LoVo (cell line): ENCODE data around the gene HASPIN.
A peak's percentile ranks its signal among the peaks of the same experiment; 100 is the strongest.

Experiments
- DNase-seq: peaks from one replicate; pipeline ENCODE4 v3.0.0-alpha.2; 2016; ENCODE audit warnings: low spot score

HASPIN gene

DNA sequence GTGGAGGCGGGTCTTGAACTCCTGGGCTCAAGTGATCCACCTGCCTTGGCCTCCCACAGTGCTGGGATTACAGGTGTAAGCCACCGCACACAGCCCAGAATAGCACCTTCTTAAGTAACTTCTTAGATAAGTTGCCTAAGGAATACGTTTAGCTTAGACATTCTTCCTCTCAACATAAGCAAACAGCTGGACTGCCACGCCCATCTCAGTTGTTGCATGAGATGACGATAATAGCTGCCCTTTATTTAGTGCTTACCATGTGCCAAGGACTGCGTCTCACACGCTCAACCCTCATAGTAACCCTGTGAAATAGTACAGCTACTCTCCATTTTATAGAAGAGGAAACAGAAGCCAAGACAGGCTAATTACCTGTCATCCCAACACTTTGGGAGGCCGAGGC lies 11.8 kb downstream of the HASPIN start:
- no peak for DNase-seq

DNA sequence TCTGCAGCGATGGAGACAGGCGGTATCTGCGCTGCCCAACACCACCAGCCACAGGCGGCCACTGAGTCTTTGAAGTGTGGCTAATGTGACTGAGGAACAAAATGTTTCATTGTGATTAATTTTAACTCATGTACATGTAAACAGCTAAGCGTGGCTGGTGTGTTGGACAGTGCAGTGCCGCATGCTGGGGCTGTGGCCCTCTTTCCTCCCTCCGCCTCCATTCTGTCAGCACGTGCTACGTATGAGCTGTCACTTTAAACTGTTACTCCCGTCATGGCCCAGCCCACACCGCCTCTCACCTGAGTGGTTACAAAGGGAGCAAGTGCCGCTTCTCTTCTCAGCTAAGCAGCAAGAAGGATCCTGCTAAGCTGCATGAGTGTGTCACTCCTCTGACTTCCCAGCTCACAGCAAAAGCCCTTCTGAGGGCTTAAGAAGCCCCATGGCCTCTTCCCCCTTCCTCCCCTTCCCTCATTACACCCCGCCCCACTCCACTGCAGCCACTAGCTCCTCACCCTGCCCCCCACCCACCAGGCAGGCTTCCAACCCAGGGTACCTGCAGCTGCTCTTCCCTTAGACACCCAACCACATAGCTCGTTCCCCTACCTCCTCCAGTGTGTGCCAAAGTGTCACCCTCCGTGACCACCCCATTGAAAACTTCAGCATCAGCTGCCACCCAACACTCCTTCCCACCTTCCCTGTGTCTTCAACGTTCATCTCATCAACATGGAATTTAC lies 15.0 kb downstream of the HASPIN start:
- DNase-seq: no peak

DNA sequence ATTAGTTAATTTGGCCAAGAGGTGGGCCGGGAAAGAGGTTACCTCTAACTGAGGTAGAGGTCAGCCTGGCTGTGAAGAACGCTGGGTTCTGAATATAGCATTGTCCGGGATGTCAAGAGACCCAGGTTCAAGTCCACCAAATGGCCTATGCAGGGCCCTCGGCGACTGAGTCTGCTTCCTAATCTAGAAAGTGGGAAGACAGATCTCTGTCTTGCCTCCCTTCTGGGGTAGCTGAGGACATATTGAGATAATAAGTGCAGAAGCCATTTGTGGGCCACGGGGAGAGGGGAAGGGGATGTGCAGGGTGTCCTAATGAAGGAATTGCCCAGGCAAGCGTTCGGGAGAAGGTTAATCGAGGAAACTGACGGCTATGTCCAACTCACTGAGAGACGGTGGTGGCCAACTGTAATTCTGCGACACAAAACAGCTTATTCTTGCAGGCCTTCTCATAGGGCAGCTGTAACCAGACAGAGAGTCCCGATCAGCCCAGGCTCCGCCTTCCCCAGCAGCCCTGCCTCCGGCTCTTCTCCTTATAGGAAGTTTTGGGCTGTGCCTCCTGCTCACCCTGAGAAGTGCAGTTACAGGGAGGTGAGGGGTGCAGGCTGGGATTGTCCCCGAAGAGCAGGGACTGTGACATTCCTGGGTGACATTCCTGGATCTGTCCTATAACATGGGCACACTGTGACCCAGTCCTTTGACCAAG lies 15.9 kb downstream of the HASPIN start:
- no peak for DNase-seq

GRCh38 chr17:3740611-3741073 lies 16.9 kb downstream of the HASPIN start:
- no peak for DNase-seq

DNA sequence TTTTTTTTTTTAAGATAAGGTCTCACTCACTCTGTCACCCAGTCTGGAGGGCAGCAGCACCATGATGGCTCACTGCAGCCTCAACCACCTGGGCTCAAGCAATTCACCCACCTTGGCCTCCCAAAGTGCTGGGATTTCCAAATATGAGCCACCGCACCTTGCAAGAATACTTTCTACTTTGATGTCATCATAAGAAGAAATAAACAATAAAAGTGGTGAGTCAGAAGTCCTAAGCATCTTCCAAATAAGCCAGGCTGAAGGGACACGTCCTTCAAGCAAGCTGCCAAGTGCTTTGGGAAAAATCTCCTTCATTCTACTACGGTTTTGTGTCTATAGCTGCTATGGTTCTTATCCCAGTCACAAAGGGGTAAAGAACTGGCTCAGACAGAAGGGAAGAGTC lies 20.3 kb downstream of the HASPIN start:
- no peak for DNase-seq

DNA sequence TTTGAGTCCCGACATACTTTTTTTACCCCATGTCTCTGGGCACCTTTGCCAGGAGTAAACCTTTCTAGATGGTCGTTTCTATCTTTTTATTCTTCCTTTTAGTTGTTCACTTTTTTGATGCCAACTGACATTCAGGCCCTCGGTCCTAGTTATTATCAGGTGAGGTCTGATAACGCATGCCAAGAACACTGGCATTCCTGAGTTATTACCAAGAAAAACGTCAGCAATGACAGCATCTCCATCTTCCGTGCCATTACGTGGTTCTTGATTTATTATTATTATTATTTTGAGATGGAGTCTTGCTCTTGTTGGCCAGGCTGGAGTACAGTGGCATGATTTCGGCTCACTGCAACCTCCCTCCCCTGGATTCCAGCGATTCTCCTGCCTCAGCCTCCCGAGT lies 21.4 kb downstream of the HASPIN start:
- no peak for DNase-seq

- no peak for DNase-seq
Observed at GRCh38 chr17:3747805-3748204, 24.1 kb downstream of the HASPIN start.

- DNase-seq: no peak
Observed at GRCh38 chr17:3748576-3748975, 24.9 kb downstream of the HASPIN start.

DNA sequence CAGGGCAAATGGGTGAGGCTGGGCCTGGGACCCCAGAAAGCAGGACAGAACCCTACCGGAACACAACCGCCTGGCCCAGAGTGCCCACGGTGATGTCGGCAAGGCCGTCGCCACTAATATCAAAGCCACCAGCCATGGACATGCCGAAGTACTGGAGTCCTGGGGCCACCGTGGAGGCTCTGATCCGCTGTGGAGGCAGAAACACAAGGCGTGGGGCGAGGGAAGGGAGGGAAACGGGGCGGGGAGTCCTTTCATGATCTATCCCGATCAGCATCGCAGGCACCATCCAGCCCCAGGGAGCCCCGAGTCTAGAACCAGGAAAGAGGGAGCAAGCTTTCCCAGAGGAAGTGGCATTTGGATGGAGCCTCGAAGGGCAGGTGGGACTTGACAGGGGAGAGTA lies 26.6 kb downstream of the HASPIN start:
- no peak for DNase-seq

GRCh38 chr17:3750926-3751325 lies 27.2 kb downstream of the HASPIN start:
- no peak for DNase-seq

- DNase-seq: no peak
Observed at GRCh38 chr17:3751836-3752235, 28.1 kb downstream of the HASPIN start.

DNA sequence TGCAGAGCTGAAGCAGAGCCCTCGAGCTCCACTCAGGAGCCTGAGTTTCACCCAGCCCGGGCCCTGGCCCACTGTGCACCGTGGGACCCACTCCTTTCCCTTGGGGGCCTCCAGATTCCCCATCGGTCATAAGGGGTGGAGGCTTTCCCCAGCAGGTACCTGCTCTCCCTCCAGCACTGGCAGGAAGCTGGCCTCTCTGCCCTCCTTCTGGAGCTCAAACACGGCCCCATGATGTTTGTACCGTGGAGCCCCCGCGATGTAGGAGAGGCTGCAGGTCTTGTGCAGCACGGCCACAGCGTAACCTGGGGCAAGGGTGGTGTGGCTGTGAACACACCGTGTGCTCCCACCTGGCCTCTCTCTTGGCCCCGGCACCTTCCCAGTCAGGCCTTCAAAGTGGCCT lies 29.9 kb downstream of the HASPIN start:
- no peak for DNase-seq

- DNase-seq: no peak
Observed at GRCh38 chr17:3754066-3754457, 30.4 kb downstream of the HASPIN start.

- peak; percentile 95 for DNase-seq
Observed at GRCh38 chr17:3754458-3755334, 31.0 kb downstream of the HASPIN start.

- no peak for DNase-seq
Observed at GRCh38 chr17:3755335-3756030, 31.8 kb downstream of the HASPIN start.

- DNase-seq: no peak
Observed at GRCh38 chr17:3759597-3760216, 36.0 kb downstream of the HASPIN start.

DNA sequence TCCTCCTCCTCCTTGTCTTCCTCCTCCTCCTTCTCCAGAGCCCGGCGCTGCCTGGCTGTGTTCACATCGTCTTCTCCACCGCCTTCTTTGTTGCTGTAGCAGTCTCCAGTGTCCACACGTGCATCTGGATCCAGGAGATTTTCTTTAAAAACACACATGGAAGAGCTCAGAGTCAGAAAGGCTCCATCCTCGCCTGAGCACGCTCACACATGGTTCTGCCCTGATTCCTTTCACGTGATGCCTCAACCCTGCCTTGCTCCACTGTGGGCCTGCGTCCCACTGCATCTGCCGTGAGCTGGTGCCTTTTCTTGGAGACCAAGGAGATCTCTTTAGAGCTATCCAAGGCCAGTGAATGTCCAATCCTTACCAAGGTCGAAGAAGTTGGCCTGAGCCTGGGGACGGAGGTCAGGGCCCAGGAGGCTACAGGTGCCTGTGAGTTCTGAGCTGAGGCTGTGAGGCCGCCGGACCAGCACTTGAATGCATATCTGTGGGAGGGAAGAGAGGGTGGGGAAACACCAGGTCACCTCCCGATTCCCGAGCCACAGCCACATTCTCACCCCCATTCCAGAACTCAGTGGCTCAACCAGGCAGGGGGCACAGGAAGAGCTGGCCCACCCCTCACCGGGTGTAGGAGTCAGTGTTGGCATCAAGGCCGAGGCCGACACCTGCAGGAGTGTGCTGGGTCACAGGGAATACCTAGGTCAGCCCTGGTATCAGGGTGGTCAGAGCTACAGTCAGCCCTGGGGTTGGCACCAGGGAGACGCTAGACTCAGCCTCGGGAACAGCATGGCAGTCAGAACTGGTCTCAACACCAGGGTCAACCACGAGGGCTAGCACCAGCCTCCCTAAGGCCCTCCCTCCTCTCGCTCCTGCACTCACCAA lies 37.6 kb downstream of the HASPIN start:
- DNase-seq: no peak

DNA sequence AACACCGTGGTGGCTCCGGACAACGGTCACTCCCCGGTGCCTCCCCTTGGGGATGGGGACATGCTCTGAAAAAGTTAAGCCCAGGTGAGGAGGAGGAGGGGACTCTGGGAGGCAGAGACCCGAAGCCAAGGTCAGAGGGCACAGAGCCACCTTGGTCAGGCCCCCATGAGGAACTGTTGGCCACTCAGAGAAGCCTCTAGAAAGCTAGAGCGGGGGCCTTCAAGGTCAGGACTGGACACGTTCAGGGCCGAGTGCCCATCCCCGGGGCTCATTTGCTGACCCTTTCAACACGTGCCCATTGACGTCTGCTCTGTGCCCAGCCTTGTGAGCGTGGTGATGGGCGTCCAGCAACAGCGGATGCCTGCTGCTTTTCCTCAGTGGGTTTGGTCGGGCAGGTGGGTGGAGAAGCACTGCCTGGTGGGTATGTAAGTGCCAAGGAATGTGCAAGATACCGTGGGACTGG lies 38.2 kb downstream of the HASPIN start:
- DNase-seq: no peak

GRCh38 chr17:3762922-3763776 lies 39.4 kb downstream of the HASPIN start:
- DNase-seq: no peak

DNA sequence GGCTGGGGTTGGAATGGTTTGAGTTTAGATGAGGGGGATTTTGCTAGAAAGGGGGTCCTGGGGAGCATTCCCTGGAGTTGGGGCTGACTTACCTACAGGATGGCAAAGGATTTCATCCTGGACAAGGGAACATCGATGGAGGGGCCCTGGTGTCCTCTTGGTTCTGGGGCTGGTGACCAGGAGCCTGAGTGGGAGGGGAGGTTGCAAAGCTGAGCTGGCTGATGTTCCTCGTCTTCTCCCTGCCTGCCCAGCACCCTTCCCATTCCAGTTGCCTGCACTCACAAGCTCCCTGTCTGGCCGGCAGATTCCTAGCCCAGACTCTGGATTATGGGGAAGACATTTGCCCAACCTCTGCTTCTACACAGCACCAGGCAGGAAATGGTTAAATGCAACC lies 40.1 kb downstream of the HASPIN start:
- no peak for DNase-seq
